Loucy (cell line): ENCODE results near the gene PPFIBP1.
A peak's percentile ranks its signal among the peaks of the same experiment; 100 is the strongest.

Experiments used
- H2AFZ ChIP-seq: fragments of 200-600 bp; sonication (generic); 2 replicates; pipeline ENCODE4 v1.6.0; 2016; ENCODE audit warnings: antibody characterized with exemption, mild to moderate bottlenecking, low read length, moderate library complexity
- H3F3A ChIP-seq: fragments of 200-600 bp; 2 replicates; pipeline ENCODE4 v1.6.0; 2016; ENCODE audit warnings: antibody characterized with exemption, low read depth, mild to moderate bottlenecking
- H3K27me3 ChIP-seq: fragments of 200-600 bp; sonication (generic); 2 replicates; pipeline ENCODE4 v1.6.1; 2014; ENCODE audit warnings: low read length, mild to moderate bottlenecking; ENCODE audit not compliant: insufficient read depth, poor library complexity, severe bottlenecking
- H3K36me3 ChIP-seq: fragments of 200-600 bp; sonication (generic); 2 replicates; pipeline ENCODE4 v1.6.1; 2016; ENCODE audit warnings: low read length; ENCODE audit not compliant: insufficient read depth
- H3K4me1 ChIP-seq: fragments of 200-600 bp; sonication (generic); 2 replicates; pipeline ENCODE4 v1.5.1; 2014; ENCODE audit warnings: low read length, mild to moderate bottlenecking; ENCODE audit not compliant: insufficient read depth, poor library complexity, severe bottlenecking
- H3K4me2 ChIP-seq: fragments of 200-600 bp; sonication (generic); 2 replicates; pipeline ENCODE4 v1.6.0; 2014; ENCODE audit warnings: antibody characterized with exemption, low read length, low read depth, mild to moderate bottlenecking; ENCODE audit not compliant: poor library complexity, severe bottlenecking
- H3K4me3 ChIP-seq: fragments of 200-600 bp; sonication (generic); 2 replicates; pipeline ENCODE4 v1.5.1; 2014; ENCODE audit warnings: low read length, mild to moderate bottlenecking, mixed read lengths; ENCODE audit not compliant: poor library complexity, severe bottlenecking
- H3K79me2 ChIP-seq: fragments of 200-600 bp; sonication (generic); 2 replicates; pipeline ENCODE4 v1.6.1; 2014; ENCODE audit warnings: low read length; ENCODE audit not compliant: insufficient read depth
- H3K9ac ChIP-seq: fragments of 200-600 bp; sonication (generic); 2 replicates; pipeline ENCODE4 v1.6.0; 2014; ENCODE audit warnings: mild to moderate bottlenecking, low read depth, low read length, moderate library complexity; ENCODE audit not compliant: poor library complexity, severe bottlenecking
- H3K9me2 ChIP-seq: fragments of 200-600 bp; sonication (generic); replicated peaks from 2 replicates; pipeline ENCODE4 v1.6.1; 2016; ENCODE audit warnings: low read depth, low read length, mixed read lengths
- H3K9me3 ChIP-seq: fragments of 200-600 bp; sonication (generic); 2 replicates; pipeline ENCODE4 v1.6.1; 2014; ENCODE audit warnings: mild to moderate bottlenecking, antibody characterized with exemption, low read length, low read depth; ENCODE audit not compliant: insufficient read depth
- H4K20me1 ChIP-seq: fragments of 200-600 bp; sonication (generic); 2 replicates; pipeline ENCODE4 v1.6.0; 2014; ENCODE audit warnings: antibody characterized with exemption, low read length, mild to moderate bottlenecking; ENCODE audit not compliant: insufficient read depth, poor library complexity, severe bottlenecking
- CTCF ChIP-seq: fragments of 200-600 bp; sonication (generic); conservative IDR thresholded peaks from 2 replicates; pipeline ENCODE4 v1.5.1; 2014; ENCODE audit warnings: mild to moderate bottlenecking, antibody characterized with exemption, low read length
- EZH2phosphoT487 ChIP-seq: fragments of 200-600 bp; IDR thresholded peaks from 2 replicates; pipeline ENCODE4 v1.6.1; 2018; ENCODE audit warnings: antibody characterized with exemption, mild to moderate bottlenecking, moderate library complexity, borderline replicate concordance

PPFIBP1 gene

GRCh38 chr12:27710592-27711316 is 186.7 kb downstream of the PPFIBP1 start, which contains the start of gene MRPS35:
TSS of gene MRPS35 (plus strand) at chr12:27710832. CDS start at chr12:27710844, 12 bp downstream.
- H3K9me2 ChIP-seq: no peaks in the 10 kb centered on the region
- H3K79me2 ChIP-seq: peaks cover 41% of the 10 kb centered on the region
- H3F3A ChIP-seq: no peaks in the 10 kb centered on the region
- peak within 1 kb of the TSS; percentile 87 for H3K4me3 ChIP-seq
- peak within 1 kb of the TSS; percentile 89 for H2AFZ ChIP-seq
- peak within 1 kb of the TSS; percentile 77 for H3K9ac ChIP-seq
- peak within 1 kb of the TSS; percentile 73 for H3K4me2 ChIP-seq
- H4K20me1 ChIP-seq: peaks cover 16% of the 10 kb centered on the region
- H3K36me3 ChIP-seq: no peaks in the 10 kb centered on the region
- H3K9me3 ChIP-seq: no peaks in the 10 kb centered on the region
- TF ChIP-seq EZH2phosphoT487 (no peak), CTCF (no peak)
- peaks cover 29% of the 10 kb centered on the region for H3K4me1 ChIP-seq
- H3K27me3 ChIP-seq: no peaks in the 10 kb centered on the region

- peak overlapping the region; percentile 89 for H2AFZ ChIP-seq
- H3F3A ChIP-seq: no peaks in the 10 kb centered on the region
- H3K9me2 ChIP-seq: no peaks in the 10 kb centered on the region
- H3K36me3 ChIP-seq: peaks cover 2% of the 10 kb centered on the region; the same call in 1 of the 2 replicates
- H3K79me2 ChIP-seq: peaks cover 41% of the 10 kb centered on the region
- H3K4me2 ChIP-seq: peak overlapping the region; percentile 73
- H3K4me3 ChIP-seq: peak overlapping the region; percentile 87
- no peaks in the 10 kb centered on the region for H3K27me3 ChIP-seq
- H3K4me1 ChIP-seq: peaks cover 29% of the 10 kb centered on the region
- no peaks in the 10 kb centered on the region for H3K9me3 ChIP-seq
- H4K20me1 ChIP-seq: peaks cover 16% of the 10 kb centered on the region
- TF ChIP-seq CTCF: no peak
- no peak for TF ChIP-seq EZH2phosphoT487
- H3K9ac ChIP-seq: peak overlapping the region; percentile 77
Measured at GRCh38 chr12:27711317-27711682, 187.3 kb downstream of the PPFIBP1 start.

GRCh38 chr12:27711967-27712366 is 188.0 kb downstream of the PPFIBP1 start:
- peaks cover 29% of the 10 kb centered on the region for H3K4me1 ChIP-seq
- H4K20me1 ChIP-seq: peaks cover 16% of the 10 kb centered on the region
- H2AFZ ChIP-seq: no peak overlapping the region
- no peaks in the 10 kb centered on the region for H3K27me3 ChIP-seq
- H3K9me2 ChIP-seq: no peaks in the 10 kb centered on the region
- H3K79me2 ChIP-seq: peaks cover 41% of the 10 kb centered on the region
- H3K9me3 ChIP-seq: no peaks in the 10 kb centered on the region
- H3K36me3 ChIP-seq: peaks cover 9% of the 10 kb centered on the region
- TF ChIP-seq CTCF: no peak
- TF ChIP-seq EZH2phosphoT487: no peak
- H3K9ac ChIP-seq: peak overlapping the region; percentile 77
- H3F3A ChIP-seq: no peaks in the 10 kb centered on the region
- H3K4me2 ChIP-seq: peak overlapping the region; percentile 73
- peak overlapping the region; percentile 87 for H3K4me3 ChIP-seq
